ENCODE results near the gene PRPF39. TPM values are rescaled to one million over a fixed set of nuclear protein-coding genes. Genes with fewer than 3 reads are reported as not detected.

The PRPF39 gene
- total and polyA plus RNA-seq, 2 of the 13 experiments (the other 11 are each of a cell fraction or from before 2014, with no cell fraction given) = 44.2 to 65.0 TPM

- peaks cover 0 to 1% of the 10 kb centered on the region in 2 experiments; a peak in 1 of 5 replicates for H3K36me3 ChIP-seq (replicated peaks in 1 of 2; ENCODE audit: control insufficient read depth in 1 of 2, insufficient read depth in 2 of 2, low read length in 2 of 2)
- H3K27me3 ChIP-seq (ENCODE audit: control insufficient read depth in 1 of 2, insufficient read depth in 2 of 2, low read length in 2 of 2) = no peaks in the 10 kb centered on the region
- no peak overlapping the region for H3K9ac ChIP-seq (ENCODE audit: insufficient read depth, low read depth, low read length)
- no peak overlapping the region for H3K4me2 ChIP-seq (ENCODE audit: low read depth, low read length)
- FAIRE-seq = no peak
- no peaks in the 10 kb centered on the region for H3K79me2 ChIP-seq (ENCODE audit: insufficient read depth, low read length)
- BruUV-seq (replicated peaks) = no TSS peak
- H3K27ac ChIP-seq (ENCODE audit: extremely low read length, insufficient read depth, low read length) = no peak overlapping the region
- H2AFZ ChIP-seq (ENCODE audit: low read length) = no peak overlapping the region
- no peak overlapping the region for H3K4me3 ChIP-seq (replicated peaks in 1 of 3; ENCODE audit: insufficient read depth in 1 of 3, low read depth in 2 of 3, low read length in 3 of 3)
- ChIA-PET POLR2A (no interaction called here), CTCF (ENCODE audit: low intra/inter-chr PET ratio, low total read pairs) (no interaction called here)
- no peak for DNase-seq (ENCODE audit: low spot score)
- in situ Hi-C loops (cut with HindIII; ENCODE audit: extremely low pct_ligation_motif_present, low pct_unique_long_range_greater_than_20kb) = no loop called here
- intact Hi-C loops (cut with micrococcal nuclease; ENCODE audit: unreplicated experiment) = no loop called here
- TF ChIP-seq TP53 (CRISPR knock-in tag; conservative IDR thresholded peaks at IDR 0.05) = no peak
- no peak for TF ChIP-seq NR2F6 (IDR thresholded peaks at IDR 0.05)
- no peak for TF ChIP-seq NR2F6 (CRISPR knock-in tag; IDR thresholded peaks at IDR 0.05)
- no peaks in the 10 kb centered on the region for H3K9me3 ChIP-seq (ENCODE audit: low read length)
- WGBS (ENCODE audit: low lambda C conversion rate) = 91% methylated on average over 3 of the region's 3 CpGs
- H3K4me1 ChIP-seq (ENCODE audit: insufficient read depth, low read length) = no peaks in the 10 kb centered on the region
- no peaks in the 10 kb centered on the region for H4K20me1 ChIP-seq (ENCODE audit: insufficient read depth, low read length)
- no peak for ATAC-seq
Measured at GRCh38 chr14:45065540-45065939, 18.4 kb upstream of the PRPF39 start.

GRCh38 chr14:45065956-45066355 lies 18.0 kb upstream of the PRPF39 start:
- no peak overlapping the region for H3K9ac ChIP-seq (ENCODE audit: insufficient read depth, low read depth, low read length)
- no peak overlapping the region for H3K27ac ChIP-seq (ENCODE audit: extremely low read length, insufficient read depth, low read length)
- intact Hi-C loops (cut with micrococcal nuclease; ENCODE audit: unreplicated experiment) (no loop called here), in situ Hi-C loops (cut with HindIII; ENCODE audit: extremely low pct_ligation_motif_present, low pct_unique_long_range_greater_than_20kb) (no loop called here)
- ATAC-seq = no peak
- CTCF ChIA-PET (ENCODE audit: low intra/inter-chr PET ratio, low total read pairs) = no interaction called here
- BruUV-seq (replicated peaks) = no TSS peak
- H2AFZ ChIP-seq (ENCODE audit: low read length) = no peak overlapping the region
- no peaks in the 10 kb centered on the region for H4K20me1 ChIP-seq (ENCODE audit: insufficient read depth, low read length)
- H3K79me2 ChIP-seq (ENCODE audit: insufficient read depth, low read length) = no peaks in the 10 kb centered on the region
- peaks cover 0 to 1% of the 10 kb centered on the region in 2 experiments; a peak in 1 of 5 replicates for H3K36me3 ChIP-seq (replicated peaks in 1 of 2; ENCODE audit: control insufficient read depth in 1 of 2, insufficient read depth in 2 of 2, low read length in 2 of 2)
- H3K4me2 ChIP-seq (ENCODE audit: low read depth, low read length) = no peak overlapping the region
- H3K4me3 ChIP-seq (replicated peaks in 1 of 3; ENCODE audit: insufficient read depth in 1 of 3, low read depth in 2 of 3, low read length in 3 of 3) = no peak overlapping the region
- POLR2A ChIA-PET = no interaction called here
- no peaks in the 10 kb centered on the region for H3K9me3 ChIP-seq (ENCODE audit: low read length)
- DNase-seq (ENCODE audit: low spot score) = no peak
- no peaks in the 10 kb centered on the region for H3K4me1 ChIP-seq (ENCODE audit: insufficient read depth, low read length)
- 100% methylated on average over 2 of the region's 2 CpGs for WGBS (ENCODE audit: low lambda C conversion rate)
- no peaks in the 10 kb centered on the region for H3K27me3 ChIP-seq (ENCODE audit: control insufficient read depth in 1 of 2, insufficient read depth in 2 of 2, low read length in 2 of 2)
- FAIRE-seq = no peak
- TF ChIP-seq U2AF1 (optimal IDR thresholded peaks at IDR 0.05; ENCODE audit: low read depth, low read length) (no peak), SETDB1 (CRISPR knock-in tag; IDR thresholded peaks at IDR 0.05; ENCODE audit: borderline replicate concordance) (no peak), DMTF1 (CRISPR knock-in tag; IDR thresholded peaks at IDR 0.05) (no peak), CBFB (CRISPR knock-in tag; IDR thresholded peaks at IDR 0.05) (no peak), SMAD3 (CRISPR knock-in tag; IDR thresholded peaks at IDR 0.05) (no peak)
- TF ChIP-seq, protein P1, sequence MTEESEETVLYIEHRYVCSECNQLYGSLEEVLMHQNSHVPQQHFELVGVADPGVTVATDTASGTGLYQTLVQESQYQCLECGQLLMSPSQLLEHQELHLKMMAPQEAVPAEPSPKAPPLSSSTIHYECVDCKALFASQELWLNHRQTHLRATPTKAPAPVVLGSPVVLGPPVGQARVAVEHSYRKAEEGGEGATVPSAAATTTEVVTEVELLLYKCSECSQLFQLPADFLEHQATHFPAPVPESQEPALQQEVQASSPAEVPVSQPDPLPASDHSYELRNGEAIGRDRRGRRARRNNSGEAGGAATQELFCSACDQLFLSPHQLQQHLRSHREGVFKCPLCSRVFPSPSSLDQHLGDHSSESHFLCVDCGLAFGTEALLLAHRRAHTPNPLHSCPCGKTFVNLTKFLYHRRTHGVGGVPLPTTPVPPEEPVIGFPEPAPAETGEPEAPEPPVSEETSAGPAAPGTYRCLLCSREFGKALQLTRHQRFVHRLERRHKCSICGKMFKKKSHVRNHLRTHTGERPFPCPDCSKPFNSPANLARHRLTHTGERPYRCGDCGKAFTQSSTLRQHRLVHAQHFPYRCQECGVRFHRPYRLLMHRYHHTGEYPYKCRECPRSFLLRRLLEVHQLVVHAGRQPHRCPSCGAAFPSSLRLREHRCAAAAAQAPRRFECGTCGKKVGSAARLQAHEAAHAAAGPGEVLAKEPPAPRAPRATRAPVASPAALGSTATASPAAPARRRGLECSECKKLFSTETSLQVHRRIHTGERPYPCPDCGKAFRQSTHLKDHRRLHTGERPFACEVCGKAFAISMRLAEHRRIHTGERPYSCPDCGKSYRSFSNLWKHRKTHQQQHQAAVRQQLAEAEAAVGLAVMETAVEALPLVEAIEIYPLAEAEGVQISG (CRISPR knock-in tag; IDR thresholded peaks at IDR 0.05) = no peak
- TF ChIP-seq, protein P2, sequence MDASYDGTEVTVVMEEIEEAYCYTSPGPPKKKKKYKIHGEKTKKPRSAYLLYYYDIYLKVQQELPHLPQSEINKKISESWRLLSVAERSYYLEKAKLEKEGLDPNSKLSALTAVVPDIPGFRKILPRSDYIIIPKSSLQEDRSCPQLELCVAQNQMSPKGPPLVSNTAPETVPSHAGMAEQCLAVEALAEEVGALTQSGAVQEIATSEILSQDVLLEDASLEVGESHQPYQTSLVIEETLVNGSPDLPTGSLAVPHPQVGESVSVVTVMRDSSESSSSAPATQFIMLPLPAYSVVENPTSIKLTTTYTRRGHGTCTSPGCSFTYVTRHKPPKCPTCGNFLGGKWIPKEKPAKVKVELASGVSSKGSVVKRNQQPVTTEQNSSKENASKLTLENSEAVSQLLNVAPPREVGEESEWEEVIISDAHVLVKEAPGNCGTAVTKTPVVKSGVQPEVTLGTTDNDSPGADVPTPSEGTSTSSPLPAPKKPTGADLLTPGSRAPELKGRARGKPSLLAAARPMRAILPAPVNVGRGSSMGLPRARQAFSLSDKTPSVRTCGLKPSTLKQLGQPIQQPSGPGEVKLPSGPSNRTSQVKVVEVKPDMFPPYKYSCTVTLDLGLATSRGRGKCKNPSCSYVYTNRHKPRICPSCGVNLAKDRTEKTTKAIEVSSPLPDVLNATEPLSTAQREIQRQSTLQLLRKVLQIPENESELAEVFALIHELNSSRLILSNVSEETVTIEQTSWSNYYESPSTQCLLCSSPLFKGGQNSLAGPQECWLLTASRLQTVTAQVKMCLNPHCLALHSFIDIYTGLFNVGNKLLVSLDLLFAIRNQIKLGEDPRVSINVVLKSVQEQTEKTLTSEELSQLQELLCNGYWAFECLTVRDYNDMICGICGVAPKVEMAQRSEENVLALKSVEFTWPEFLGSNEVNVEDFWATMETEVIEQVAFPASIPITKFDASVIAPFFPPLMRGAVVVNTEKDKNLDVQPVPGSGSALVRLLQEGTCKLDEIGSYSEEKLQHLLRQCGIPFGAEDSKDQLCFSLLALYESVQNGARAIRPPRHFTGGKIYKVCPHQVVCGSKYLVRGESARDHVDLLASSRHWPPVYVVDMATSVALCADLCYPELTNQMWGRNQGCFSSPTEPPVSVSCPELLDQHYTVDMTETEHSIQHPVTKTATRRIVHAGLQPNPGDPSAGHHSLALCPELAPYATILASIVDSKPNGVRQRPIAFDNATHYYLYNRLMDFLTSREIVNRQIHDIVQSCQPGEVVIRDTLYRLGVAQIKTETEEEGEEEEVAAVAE (CRISPR knock-in tag; IDR thresholded peaks at IDR 0.05; ENCODE audit: borderline replicate concordance) = no peak

Measured in HepG2 (cell line).